NCI-H1417 (cell line): ENCODE results near the gene TTC1.
"Not testable (repeated sequence)": the region's sequence is repeated elsewhere in the genome, so short reads cannot be mapped to it uniquely, and the experiment has no call there.

Experiments used
- DNase-seq, 3 experiments: peaks; one replicate each; lab custom pipeline; 2025; lab: John Stamatoyannopoulos, UW

The TTC1 gene

DNA sequence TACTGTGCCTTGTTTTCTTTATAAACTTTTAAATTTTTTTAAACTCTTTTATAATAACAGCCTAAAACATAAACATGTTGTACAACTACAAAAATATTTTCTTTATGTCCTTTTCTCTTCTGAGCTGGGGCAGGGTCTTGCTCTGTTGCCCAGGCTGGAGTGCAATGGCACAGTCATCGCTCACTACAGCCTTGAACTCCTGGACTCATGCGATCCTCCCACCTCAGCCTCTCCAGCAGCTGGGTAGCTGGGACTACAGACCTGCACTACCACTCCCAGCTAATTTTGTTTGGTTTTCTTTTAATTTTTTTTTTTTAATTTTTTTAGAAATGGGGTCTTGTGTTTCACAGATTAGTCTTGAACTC, 31.5 kb downstream of the TTC1 start:
- no peak for DNase-seq

DNA sequence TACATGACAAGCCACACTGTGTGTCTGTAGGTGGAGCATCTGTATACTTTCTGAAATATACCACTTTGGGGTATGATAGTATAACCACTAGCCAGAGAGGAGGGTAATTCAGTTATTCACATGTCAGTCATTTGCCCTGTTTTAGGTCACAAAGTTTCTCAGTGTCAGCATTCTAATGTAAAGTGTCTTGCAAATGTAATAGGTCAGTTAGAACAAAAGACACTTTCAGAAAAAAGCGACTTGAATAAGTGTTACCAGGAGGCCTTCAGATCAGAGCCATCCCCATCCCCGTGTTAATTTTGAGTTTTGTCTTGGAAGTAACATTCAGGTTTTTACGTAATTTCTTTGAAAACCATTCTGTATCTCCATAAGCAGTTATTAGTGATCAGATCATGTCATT, 33.7 kb downstream of the TTC1 start:
- DNase-seq: no peak

DNA sequence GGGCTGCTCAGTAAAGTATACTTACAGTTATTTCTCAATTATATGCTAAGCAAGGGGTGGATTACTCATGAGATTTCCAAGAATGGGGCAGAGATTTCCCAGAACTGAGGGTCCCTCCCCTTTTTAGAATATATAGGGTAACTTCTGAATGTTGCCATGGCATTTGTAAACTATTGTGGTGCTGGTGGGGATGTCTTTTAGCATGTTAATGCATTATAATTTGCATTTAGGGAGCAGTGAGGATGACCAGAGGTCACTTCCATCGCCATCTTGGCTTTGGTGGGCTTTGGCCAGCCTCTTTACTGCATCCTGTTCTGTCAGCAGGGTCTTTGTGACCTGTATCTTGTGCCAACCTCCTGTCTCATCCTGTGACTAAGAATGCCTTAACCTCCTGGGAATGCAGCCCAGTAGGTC, 35.5 kb downstream of the TTC1 start:
- DNase-seq: no peak

DNA sequence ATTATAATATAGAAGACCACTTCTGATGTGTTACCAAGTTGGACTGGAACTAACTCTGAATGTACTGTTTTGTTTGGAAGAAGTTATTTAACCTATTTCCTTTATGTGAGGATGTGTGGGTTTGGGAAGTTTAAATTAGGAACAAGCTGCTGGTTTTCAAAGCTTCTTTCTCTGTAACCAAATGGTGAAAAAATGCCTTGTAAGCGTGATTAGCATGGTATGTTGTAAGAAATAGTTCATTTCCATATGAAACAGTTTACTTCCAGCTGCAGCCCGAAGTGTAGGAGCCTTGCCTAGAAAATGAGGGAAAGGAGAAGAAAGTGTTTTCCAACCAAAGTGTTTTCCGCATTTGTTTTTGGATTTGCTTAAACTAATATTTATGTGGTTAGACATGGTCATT, 36.0 kb downstream of the TTC1 start:
- DNase-seq: no peak

DNA sequence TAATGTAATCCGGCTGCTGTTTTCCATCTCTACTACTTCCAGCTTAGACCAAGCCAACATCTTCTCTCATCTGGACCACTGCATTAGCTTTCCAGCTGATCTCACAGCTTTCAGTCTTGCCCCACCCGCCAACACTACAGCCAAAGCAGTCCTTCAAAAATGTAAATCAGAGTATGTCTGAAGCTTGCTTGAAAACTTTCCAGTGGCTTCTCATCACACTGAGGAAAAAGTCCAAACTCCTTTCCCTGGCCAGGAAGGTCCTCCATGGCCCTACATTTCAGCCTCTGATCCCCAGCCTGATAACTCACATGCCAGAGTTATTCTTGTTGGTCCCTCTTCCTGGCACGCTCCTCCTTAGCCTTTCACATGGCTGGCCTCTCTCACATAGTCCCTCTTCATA, 38.5 kb downstream of the TTC1 start:
- DNase-seq: no peak

DNA sequence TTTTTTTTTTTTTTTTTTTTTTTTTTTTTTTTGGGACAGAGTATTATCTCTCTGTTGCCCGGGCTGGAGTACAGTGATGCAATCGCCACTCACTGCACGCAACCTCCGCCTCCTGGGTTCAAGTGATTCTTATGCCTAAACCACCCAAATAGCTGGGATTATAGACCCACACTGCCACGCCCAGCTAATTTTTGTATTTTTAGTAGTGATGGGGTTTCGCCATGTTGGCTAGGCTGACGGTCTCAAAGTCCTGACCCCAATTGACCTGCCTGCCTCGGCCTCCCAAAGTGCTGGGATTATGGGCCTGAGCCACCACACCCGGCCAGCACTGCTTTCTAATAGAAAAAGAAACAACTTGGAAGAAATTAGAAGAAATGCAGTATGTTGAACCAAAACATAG, 39.2 kb downstream of the TTC1 start:
- DNase-seq: no peak

DNA sequence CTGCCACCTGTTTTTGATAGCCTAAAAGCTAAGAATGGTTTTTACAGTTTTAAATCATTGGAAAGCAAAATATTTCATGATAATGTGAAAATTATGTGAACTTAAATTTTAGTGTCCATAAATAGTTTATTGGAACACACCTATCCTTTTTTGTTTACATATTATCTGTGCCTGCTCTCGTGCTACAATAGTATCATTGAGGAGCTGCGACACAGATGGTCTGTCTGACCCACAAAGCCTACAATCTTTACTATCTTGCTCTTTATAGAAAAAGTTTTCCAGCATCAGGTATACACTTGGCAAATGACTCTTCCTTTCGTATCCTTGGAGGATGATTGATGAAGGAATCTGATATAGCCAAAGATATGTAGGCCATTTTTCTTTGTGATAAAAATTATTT, 40.2 kb downstream of the TTC1 start:
- no peak for DNase-seq

DNA sequence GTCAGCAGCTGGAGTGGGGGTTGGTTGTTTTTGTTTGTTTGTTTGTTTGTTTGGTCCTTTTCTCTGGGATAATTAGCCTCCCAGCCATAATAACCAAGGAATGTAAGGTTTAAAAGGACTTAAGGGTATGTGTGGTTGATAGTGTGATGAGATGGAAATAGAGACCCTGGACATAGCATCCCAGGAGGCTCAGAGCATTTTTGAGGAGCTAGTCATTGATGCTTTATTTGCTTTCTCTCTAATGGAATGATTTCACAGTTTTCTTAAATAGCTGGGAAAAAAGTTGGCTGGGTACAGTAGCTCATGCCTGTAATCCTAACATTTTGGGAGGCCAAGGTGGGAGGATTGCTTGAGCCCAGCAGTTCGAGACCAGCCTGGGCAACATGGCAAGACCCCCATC, 45.1 kb downstream of the TTC1 start:
- no peak for DNase-seq

DNA sequence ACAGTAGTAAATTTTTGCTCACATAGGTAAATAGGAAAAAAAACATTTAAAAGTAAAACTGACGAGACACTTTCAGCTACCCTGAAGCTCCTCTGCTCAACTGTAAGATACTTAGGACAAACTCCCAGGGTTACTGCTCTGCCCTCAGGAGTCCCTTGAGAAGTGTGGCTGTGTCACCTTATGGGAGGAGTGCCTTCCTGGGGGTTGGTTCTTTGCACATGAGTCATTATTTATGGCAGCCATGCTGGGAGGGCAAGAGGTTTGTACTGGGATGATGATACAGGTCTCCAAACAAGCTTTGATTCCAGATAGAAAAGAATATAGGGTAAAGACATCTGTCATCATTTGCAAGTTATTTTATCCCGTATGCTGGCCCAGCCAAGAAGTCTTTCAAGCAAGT, 45.9 kb downstream of the TTC1 start:
- no peak for DNase-seq

DNA sequence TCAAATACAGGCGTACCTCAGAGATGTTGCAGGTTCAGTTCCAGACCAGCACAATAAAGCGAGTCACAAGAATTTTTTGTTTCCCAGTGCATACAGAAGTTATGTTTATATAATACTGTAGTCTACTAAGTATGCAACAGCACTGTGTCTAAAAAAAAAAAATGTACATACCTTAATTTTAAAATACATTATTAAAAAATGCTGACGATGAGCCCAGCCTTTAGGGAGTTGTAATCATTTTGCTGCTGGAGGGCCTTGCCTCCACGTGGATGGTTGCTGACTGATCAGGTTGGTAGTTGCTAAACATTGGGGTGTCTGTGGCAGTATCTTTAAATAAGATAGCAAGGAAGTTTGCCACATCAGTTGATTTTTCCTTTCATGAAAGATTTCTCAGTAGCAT, 48.3 kb downstream of the TTC1 start:
- DNase-seq: no peak

DNA sequence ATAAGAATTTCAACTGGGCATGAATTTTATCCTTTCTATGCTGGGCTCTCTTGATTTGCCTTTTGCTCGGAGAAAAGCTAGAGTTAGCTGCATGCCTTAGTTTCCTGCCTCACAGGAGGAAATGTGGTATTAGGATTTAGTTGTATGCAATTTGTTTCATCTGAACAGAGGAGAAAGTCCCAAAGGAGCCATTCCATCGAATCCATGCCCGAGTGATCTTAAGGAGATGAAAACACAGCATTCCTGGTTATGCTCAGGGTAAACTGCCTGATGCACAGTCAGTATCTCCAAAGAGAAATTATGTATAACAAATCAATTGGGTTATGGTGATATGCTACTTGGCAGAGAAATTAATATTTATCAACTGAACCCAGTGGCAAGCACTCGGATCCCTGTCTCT, 51.1 kb downstream of the TTC1 start:
- DNase-seq: no peak

DNA sequence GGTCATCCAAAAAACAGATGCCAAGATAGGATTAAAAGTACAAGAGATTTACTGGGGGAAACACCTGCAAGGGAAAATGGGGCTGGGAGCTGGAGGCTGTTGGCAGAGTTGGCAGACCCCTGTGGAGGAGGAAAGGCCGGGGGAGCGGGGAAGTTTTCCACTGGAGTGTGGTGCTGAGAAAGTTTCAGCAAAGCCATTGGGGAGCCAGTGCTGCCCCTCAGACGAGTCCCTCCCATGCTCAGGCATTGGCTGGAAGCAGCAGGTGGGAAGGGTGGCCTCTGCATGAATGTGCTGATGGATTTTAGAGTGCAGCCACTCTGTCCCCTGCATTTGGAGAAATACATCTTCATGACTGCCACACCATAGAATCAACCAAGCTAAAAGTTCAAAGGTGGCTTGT, 52.8 kb downstream of the TTC1 start:
- no peak for DNase-seq

DNA sequence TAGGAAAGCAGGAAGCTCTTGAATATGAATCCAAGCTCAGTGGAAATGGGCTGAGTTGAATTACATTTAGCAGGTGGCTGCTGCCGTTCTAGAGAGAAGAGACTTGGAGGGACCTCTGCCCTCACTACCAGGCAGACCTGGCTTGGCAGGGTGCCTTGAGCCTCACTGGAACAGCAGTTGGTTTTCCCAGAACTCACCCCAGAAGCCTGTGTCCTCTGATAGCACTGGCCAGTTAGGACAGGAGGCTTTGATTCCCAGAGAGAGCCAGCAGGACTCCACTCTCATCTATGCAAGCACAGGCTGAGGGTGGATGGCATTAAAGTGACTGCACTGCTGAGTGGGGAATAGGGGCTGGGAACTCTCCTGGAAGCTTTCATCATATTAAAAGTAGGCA, 55.5 kb downstream of the TTC1 start:
- no peak for DNase-seq

DNA sequence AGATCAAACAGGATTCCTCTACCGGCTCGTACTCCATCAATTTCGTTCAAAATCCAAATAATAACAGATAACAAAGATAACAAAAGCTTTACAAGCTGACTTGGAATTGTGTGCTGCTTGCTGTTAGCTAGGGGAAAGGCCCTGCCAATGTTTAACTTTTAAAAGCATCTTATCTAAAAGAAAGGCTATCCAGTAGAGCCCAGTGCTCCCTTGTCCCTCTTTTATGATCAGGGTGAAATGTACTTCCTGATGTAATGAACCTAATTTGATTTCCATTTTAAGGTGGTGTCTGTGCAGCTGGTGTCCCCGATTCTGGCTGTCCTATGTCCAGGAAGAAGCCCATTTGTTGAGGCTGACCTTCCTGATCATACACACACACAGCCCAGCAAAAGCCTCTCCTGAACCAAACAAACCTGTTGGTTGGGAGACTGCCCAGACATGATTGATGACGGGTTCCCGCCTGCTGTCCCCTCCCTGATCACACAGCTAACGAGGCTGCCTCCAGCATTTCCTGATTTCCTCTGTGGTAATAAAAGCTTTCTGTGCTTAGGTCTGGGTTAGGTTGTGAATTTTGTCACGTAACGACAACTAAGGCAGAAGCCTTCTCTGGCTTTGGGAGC, 56.2 kb downstream of the TTC1 start:
- DNase-seq: peak in 2 of 3 experiments; percentile 11 to 56

DNA sequence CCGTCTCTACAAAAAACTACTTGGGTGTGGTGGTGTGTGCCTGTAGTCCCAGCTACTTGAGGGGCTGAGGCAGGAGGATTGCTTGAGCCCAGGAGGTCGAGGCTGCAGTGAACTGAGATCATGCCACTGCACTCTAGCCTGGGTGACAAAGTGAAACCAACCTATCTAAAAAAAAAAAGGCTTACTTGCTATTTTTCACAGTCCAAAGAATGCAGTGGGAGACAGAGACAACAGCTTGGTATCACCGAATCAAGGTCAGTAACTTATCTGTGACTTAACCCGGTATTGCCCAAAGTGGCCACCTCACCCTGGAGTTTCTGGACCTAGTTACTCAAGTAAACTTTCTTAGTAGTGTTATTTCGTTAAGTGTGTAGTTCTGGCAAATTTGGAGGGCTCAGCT, 60.2 kb downstream of the TTC1 start:
- not testable (repeated sequence) for DNase-seq

DNA sequence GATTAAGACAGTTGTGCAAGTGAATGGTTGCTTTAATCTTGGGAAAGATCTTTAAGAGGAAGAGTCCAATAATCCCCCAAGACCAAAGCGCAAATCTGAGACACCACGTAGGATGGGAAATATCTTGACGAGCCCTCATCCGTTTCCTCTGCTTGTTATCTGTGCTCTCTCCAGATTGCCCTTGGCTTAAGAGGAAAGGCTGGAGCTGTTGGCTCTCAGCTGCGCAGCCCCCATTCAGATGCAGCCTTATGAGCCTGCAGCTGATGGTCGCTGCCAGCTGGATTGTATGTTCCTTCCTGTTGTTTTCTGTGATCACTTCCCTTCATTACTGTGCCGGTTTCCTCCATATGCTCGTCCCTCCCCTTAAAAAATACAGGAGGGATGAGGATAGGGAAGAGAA, 62.6 kb downstream of the TTC1 start:
- DNase-seq: no peak

DNA sequence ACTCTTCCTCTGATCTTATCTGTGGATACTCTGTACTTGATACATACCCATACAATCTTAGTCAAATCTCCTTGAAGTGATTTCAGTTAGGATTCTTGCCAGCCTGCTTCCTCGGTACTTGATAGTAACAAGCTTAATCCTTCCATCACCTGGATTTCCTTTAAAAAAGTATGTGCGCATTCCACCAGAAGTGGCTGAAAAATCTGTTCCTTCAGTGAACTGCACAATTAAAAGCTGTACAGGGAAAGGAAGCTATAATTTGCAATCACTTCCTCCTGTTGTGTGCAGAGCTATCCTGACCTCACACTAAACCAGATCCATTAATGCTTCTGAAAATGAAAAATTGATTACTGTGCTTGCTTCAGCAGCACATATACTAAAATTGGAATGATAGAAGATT, 63.0 kb downstream of the TTC1 start:
- no peak for DNase-seq

DNA sequence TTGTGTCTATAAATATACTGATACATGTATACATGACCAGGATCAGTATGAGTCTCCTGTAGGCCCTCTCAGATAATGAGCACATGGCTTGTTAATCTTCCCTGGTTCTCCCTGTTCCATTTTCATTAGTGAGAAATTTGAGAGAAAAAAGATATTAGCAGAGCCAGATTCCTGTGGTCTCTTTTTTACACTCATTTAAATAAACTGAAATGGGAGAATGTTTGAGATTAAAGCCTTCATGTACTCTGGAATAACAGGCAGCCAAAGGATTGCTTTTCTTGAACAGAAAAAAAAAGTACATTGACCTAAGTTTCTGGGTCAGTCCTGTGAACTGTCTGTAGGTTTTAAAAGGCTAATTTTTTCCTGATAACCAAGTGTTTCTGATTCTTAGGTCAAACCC, 66.1 kb downstream of the TTC1 start:
- no peak for DNase-seq

DNA sequence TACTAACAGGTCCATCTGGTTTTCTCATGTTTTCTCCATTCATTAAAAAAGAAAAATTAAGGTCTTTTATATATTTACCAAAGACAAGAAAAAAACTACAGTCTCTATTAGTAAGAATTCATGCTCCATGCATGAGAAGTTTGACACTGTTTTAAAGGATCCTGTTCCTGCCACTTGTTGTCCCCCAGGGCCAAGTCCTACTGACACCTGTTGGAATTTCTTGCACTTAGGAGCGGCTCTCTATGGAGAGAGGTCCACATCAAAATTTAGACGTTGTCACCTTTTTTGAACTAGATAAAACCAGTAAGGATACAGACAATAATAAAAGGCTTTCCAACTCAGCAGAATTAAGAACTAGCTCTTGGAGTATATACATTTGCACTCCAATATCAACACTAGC, 68.1 kb downstream of the TTC1 start:
- DNase-seq: no peak

DNA sequence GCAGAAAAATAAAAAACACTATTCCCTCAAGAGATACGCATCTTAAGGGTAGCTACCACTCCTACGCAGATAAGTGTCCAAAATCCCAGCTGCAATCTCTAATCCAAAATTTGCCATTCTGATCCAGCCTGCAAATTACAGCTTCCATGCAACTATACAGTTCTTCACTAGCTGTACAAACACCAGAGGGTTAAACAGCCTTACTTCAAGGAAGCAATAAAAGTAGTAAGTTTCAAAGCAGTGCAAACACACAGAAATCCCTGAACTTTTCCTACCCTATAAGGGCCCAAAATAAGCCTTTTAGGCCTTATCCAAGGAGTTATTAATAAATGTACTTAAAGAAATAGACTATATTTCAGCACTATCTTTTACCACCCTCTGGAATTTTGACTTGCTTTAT, 70.8 kb downstream of the TTC1 start:
- DNase-seq: no peak

DNA sequence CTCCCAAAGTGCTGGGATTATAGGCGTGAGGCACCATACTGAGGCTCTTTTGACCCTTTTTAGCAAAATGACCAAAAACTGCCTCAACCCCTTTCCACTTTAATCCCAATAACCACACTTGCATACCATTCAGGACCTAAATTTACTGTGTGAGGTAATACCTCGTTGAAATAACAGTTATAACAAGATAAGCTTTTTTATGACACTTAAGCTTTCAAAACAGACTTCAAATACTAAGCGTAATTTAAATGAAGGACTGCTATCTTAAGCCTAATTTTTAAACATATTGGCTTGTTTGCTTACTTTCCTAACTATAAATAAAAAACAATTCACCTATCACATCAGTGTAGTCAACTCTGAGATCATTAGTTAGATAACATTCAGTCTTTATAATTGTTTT, 72.6 kb downstream of the TTC1 start:
- no peak for DNase-seq

DNA sequence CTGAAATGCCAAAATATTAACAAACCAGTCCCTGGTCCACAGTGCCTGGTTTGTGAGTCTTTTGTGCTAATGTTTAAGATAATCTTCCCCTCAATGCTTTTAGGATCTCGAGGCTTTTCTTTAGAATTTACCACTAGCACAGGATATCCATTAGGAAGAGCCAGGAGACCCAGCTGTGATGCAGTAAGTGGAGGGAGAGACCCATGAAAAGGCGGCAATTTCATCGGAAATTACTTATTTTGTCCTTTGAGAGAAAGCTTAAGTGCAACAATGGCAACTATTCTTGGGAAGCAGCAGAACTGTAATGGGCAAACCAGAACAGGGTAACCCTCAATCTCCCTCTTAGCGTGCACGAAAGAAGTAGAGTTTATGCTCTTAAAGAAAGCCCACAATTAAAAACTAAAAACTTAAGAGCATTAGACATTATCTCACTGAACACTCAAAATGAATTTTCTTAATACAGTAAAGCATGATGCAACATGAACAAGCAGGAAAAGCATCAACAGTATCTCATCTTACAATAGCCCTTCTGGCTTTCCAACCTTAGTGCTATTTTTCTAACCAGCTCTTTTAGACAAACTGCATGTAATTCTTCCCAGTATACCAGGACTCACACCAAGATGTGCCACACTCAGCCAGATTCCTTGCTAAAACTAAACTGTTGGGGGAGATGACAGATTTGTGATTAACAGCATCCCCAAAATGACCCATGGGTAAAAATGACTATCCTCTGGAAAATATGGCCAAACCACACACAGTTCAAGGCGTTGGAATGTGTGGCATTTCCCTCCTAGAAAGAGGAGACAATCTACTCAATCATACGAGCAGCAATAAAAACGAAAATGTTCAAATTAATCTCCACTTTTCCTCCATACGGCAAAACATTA, 73.9 kb downstream of the TTC1 start:
- no peak for DNase-seq

DNA sequence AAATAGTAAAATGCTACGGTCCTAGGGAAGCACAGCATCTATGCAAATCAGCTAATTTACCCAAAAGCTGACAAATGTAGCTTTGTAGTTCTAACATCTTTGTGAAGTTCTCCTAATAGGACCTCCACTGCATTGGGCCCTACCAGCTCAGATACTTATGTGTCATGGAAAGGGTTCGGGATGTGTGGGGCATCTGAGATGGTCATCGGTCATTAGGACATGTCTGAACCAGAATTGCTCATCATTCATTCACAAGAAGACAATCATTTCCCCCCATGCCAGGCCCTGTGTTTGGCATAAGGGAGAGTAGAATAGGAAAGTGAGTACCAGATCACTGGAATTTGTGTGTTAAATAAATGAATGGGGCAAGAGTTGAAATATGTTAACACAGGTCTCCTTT, 74.6 kb downstream of the TTC1 start:
- no peak for DNase-seq

DNA sequence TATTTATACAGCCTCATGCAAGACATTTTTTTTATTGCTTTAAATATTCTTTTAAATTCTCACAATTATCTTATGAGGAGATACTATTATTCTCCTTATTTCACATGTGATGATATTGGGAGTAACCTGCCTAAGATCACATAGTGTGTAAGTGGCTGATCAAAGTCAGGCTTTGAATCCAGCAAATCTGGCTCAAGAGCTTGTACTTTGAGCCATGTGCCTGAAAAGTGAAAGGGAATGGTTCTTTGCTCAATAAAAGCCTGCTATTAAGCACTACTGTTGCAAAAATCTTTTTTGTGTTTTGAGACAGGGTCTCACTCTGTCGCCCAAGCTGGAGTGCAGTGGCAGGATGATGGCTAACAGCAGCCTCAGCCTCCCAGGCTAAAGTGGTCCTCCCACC, 75.2 kb downstream of the TTC1 start:
- DNase-seq: no peak
